HEK293 (cell line): ENCODE measurements around the gene DNMT1.

Experiments used
- CTCF ChIA-PET: fragments of 350-600 bp; formaldehyde crosslinking; extraction: SDS; loops from one replicate; lab custom pipeline; 2021; ENCODE audit warnings: antibody characterized with exemption; lab: Yijun Ruan, JAX
- POLR2A ChIA-PET: fragments of 300-600 bp; formaldehyde crosslinking; extraction: SDS; loops from one replicate; lab custom pipeline; 2020; ENCODE audit warnings: antibody characterized with exemption, inconsistent platforms; lab: Yijun Ruan, JAX
- H3K27ac ChIP-seq: fragments of 200-500 bp; sonication (Bioruptor generic); 2 replicates; pipeline ENCODE4 v1.5.1; 2014; ENCODE audit warnings: low read depth, low read length, control low read depth, inconsistent platforms; ENCODE audit errors: extremely low read depth
- H3K36me3 ChIP-seq, 2 experiments: fragments of 200-500 bp in 1 of 2; sonication (Bioruptor generic) in 1 of 2; 1 replicate in 1 of 2; 2 replicates in 1 of 2; pipeline ENCODE4 v1.5.1; 2014 to 2017; ENCODE audit warnings: inconsistent platforms in 2 of 2, low read length in 2 of 2; ENCODE audit not compliant: control insufficient read depth in 2 of 2, insufficient read depth in 1 of 2
- H3K4me1 ChIP-seq: fragments of 200-500 bp; sonication (Bioruptor generic); 2 replicates; pipeline ENCODE4 v1.5.1; 2014; ENCODE audit warnings: mild to moderate bottlenecking, low read length, inconsistent platforms; ENCODE audit not compliant: control insufficient read depth, insufficient read depth
- H3K4me3 ChIP-seq: 2 replicates; pipeline ENCODE4 v1.5.1; 2011; ENCODE audit warnings: low read depth, mild to moderate bottlenecking, control low read depth, low read length, moderate library complexity
- H3K9me3 ChIP-seq: fragments of 200-500 bp; sonication (Bioruptor generic); 2 replicates; pipeline ENCODE4 v1.5.1; 2014; ENCODE audit warnings: low read depth, low read length, inconsistent platforms; ENCODE audit not compliant: control insufficient read depth, insufficient read depth
- BCL11B ChIP-seq: fragments of 450-650 bp; formaldehyde crosslinking; IDR thresholded peaks from 2 replicates; pipeline ENCODE4 v1.5.1; 2016; ENCODE audit warnings: low read depth, missing biosample characterization, missing genetic modification characterization
- GLI4 ChIP-seq: fragments of 450-650 bp; formaldehyde crosslinking; IDR thresholded peaks from 2 replicates; pipeline ENCODE4 v1.5.1; 2016; ENCODE audit warnings: missing biosample characterization, missing genetic modification characterization
- INSM2 ChIP-seq: fragments of 450-650 bp; formaldehyde crosslinking; IDR thresholded peaks from 2 replicates; pipeline ENCODE4 v1.5.1; 2016; ENCODE audit warnings: missing biosample characterization, missing genetic modification characterization
- KLF8 ChIP-seq: fragments of 450-650 bp; formaldehyde crosslinking; IDR thresholded peaks from 2 replicates; pipeline ENCODE4 v1.5.1; 2016; ENCODE audit warnings: missing biosample characterization, missing genetic modification characterization
- PATZ1 ChIP-seq: fragments of 450-650 bp; formaldehyde crosslinking; IDR thresholded peaks from 2 replicates; pipeline ENCODE4 v1.5.1; 2016; ENCODE audit warnings: missing biosample characterization, missing genetic modification characterization
- RBAK ChIP-seq: fragments of 450-650 bp; formaldehyde crosslinking; IDR thresholded peaks from 2 replicates; pipeline ENCODE4 v1.5.1; 2016; ENCODE audit warnings: missing biosample characterization, missing genetic modification characterization
- SCRT2 ChIP-seq: fragments of 450-650 bp; formaldehyde crosslinking; IDR thresholded peaks from 2 replicates; pipeline ENCODE4 v1.5.1; 2016; ENCODE audit warnings: missing biosample characterization, missing genetic modification characterization
- SP2 ChIP-seq: fragments of 450-650 bp; formaldehyde crosslinking; IDR thresholded peaks from 2 replicates; pipeline ENCODE4 v1.5.1; 2016; ENCODE audit warnings: missing biosample characterization, missing genetic modification characterization
- TRIM28 ChIP-seq: IDR thresholded peaks from 2 replicates; pipeline ENCODE4 v1.6.1; 2011; ENCODE audit warnings: low read length, control low read depth, borderline replicate concordance
- ZFHX2 ChIP-seq: fragments of 450-650 bp; formaldehyde crosslinking; conservative IDR thresholded peaks from 2 replicates; pipeline ENCODE4 v1.5.1; 2016; ENCODE audit warnings: missing biosample characterization, missing genetic modification characterization
- ZNF114 ChIP-seq: fragments of 450-650 bp; formaldehyde crosslinking; IDR thresholded peaks from 2 replicates; pipeline ENCODE4 v1.5.0; 2017; ENCODE audit warnings: missing biosample characterization, missing genetic modification characterization
- ZNF146 ChIP-seq: fragments of 450-650 bp; formaldehyde crosslinking; IDR thresholded peaks from 2 replicates; pipeline ENCODE4 v1.5.1; 2016; ENCODE audit warnings: missing biosample characterization, missing genetic modification characterization
- ZNF302 ChIP-seq: fragments of 450-650 bp; formaldehyde crosslinking; IDR thresholded peaks from 2 replicates; pipeline ENCODE4 v1.5.1; 2016; ENCODE audit warnings: missing biosample characterization, missing genetic modification characterization, low read depth
- ZNF324 ChIP-seq: fragments of 450-650 bp; formaldehyde crosslinking; IDR thresholded peaks from 2 replicates; pipeline ENCODE4 v1.5.1; 2016; ENCODE audit warnings: missing biosample characterization, missing genetic modification characterization
- ZNF404 ChIP-seq: fragments of 450-650 bp; formaldehyde crosslinking; IDR thresholded peaks from 2 replicates; pipeline ENCODE4 v1.5.1; 2017; ENCODE audit warnings: missing biosample characterization, missing genetic modification characterization
- ZNF449 ChIP-seq: fragments of 450-650 bp; formaldehyde crosslinking; IDR thresholded peaks from 2 replicates; pipeline ENCODE4 v1.5.1; 2017; ENCODE audit warnings: missing biosample characterization, mild to moderate bottlenecking, missing genetic modification characterization, moderate library complexity
- ZNF513 ChIP-seq: fragments of 450-650 bp; IDR thresholded peaks from 2 replicates; pipeline ENCODE4 v1.5.1; 2018; ENCODE audit warnings: missing biosample characterization, missing genetic modification characterization
- ZNF600 ChIP-seq: fragments of 450-650 bp; formaldehyde crosslinking; IDR thresholded peaks from 2 replicates; pipeline ENCODE4 v1.5.1; 2016; ENCODE audit warnings: missing biosample characterization, missing genetic modification characterization
- ZNF664 ChIP-seq: fragments of 450-650 bp; formaldehyde crosslinking; IDR thresholded peaks from 2 replicates; pipeline ENCODE4 v1.5.1; 2016; ENCODE audit warnings: missing biosample characterization, missing genetic modification characterization
- TF ChIP-seq, protein P1 (sequence below): IDR thresholded peaks from 2 replicates; pipeline ENCODE4 v1.6.1; 2011; ENCODE audit warnings: mild to moderate bottlenecking, low read depth, low read length, borderline replicate concordance
- TF ChIP-seq, protein P2 (sequence below): fragments of 450-650 bp; IDR thresholded peaks from 2 replicates; pipeline ENCODE4 v1.5.1; 2018; ENCODE audit warnings: missing biosample characterization, mild to moderate bottlenecking, missing genetic modification characterization

DNMT1 gene

GRCh38 chr19:10116085-10116865, 78.5 kb downstream of the DNMT1 start:
- Histone ChIP-seq H3K36me3 (peaks cover 11 to 68% of the 10 kb centered on the region in 2 experiments), H3K27ac (no peak overlapping the region), H3K4me1 (no peaks in the 10 kb centered on the region), H3K4me3 (no peak overlapping the region), H3K9me3 (no peaks in the 10 kb centered on the region)
- ChIA-PET CTCF (interaction anchor here (0.5 to 1.6 kb wide), 4 partner anchors 17 to 186 kb away, joined by 3 to 4 read pairs (median 3); no protein-coding TSS in a partner anchor), POLR2A (interaction anchor here (0.5 to 3.2 kb wide), 4 partner anchors 8 to 52 kb away, joined by 3 to 25 read pairs (median 4); partner anchors contain the start of gene PPAN)
- TF ChIP-seq TRIM28 (no peak), SP2 (tag by site-specific recombination) (peak; percentile 16; the same call in 1 of the 2 replicates), ZNF449 (tag by site-specific recombination) (peak; percentile 64; the same call in 1 of the 2 replicates), SCRT2 (tag by site-specific recombination) (peak; percentile 78), ZNF404 (no peak)
- TF ChIP-seq, protein P1, sequence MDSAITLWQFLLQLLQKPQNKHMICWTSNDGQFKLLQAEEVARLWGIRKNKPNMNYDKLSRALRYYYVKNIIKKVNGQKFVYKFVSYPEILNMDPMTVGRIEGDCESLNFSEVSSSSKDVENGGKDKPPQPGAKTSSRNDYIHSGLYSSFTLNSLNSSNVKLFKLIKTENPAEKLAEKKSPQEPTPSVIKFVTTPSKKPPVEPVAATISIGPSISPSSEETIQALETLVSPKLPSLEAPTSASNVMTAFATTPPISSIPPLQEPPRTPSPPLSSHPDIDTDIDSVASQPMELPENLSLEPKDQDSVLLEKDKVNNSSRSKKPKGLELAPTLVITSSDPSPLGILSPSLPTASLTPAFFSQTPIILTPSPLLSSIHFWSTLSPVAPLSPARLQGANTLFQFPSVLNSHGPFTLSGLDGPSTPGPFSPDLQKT: no peak

GRCh38 chr19:10115392-10116084, 79.2 kb downstream of the DNMT1 start:
- H3K4me1 ChIP-seq: no peaks in the 10 kb centered on the region
- H3K9me3 ChIP-seq: no peaks in the 10 kb centered on the region
- ChIA-PET CTCF (interaction anchor here (0.5 to 1.6 kb wide), 7 partner anchors 17 to 491 kb away, joined by 3 to 4 read pairs (median 3); no protein-coding TSS in a partner anchor), POLR2A (interaction anchor here (0.6 to 3.2 kb wide), 5 partner anchors 9 to 265 kb away, joined by 3 to 25 read pairs (median 4); partner anchors contain the start of genes PPAN and TYK2)
- H3K4me3 ChIP-seq: no peak overlapping the region
- no peak overlapping the region for H3K27ac ChIP-seq
- peaks cover 11 to 76% of the 10 kb centered on the region in 2 experiments for H3K36me3 ChIP-seq
- TF ChIP-seq ZNF302 (no peak), PATZ1 (tag by site-specific recombination) (no peak), KLF8 (tag by site-specific recombination) (no peak), ZNF324 (tag by site-specific recombination) (no peak), ZNF664 (tag by site-specific recombination) (no peak), ZNF513 (tag by site-specific recombination) (no peak), INSM2 (tag by site-specific recombination) (no peak), ZNF114 (tag by site-specific recombination) (no peak), BCL11B (tag by site-specific recombination) (peak; percentile 79), RBAK (tag by site-specific recombination) (no peak), GLI4 (tag by site-specific recombination) (no peak), ZNF146 (tag by site-specific recombination) (no peak), ZNF600 (peak; percentile 50; the same call in 1 of the 2 replicates), ZFHX2 (peak; percentile 38; the same call in 1 of the 2 replicates)
- TF ChIP-seq, protein P2, sequence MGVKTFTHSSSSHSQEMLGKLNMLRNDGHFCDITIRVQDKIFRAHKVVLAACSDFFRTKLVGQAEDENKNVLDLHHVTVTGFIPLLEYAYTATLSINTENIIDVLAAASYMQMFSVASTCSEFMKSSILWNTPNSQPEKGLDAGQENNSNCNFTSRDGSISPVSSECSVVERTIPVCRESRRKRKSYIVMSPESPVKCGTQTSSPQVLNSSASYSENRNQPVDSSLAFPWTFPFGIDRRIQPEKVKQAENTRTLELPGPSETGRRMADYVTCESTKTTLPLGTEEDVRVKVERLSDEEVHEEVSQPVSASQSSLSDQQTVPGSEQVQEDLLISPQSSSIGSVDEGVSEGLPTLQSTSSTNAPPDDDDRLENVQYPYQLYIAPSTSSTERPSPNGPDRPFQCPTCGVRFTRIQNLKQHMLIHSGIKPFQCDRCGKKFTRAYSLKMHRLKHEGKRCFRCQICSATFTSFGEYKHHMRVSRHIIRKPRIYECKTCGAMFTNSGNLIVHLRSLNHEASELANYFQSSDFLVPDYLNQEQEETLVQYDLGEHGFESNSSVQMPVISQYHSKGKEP (tag by site-specific recombination): no peak
- TF ChIP-seq, all 188 proteins: peak for 3
